Measurements from ENCODE around the gene MPDZ. TPM values are rescaled to one million over a fixed set of nuclear protein-coding genes. Genes with fewer than 3 reads are reported as not detected.

The MPDZ gene
- total RNA-seq, 1 donor from 2014 or later: 62.6 TPM

GRCh38 chr9:13210306-13210705, 69.2 kb downstream of the MPDZ start:
- intact Hi-C loops (cut with DNase I): loop anchor here (10.0 kb wide), 1 partner anchor 214 kb away; no protein-coding TSS in a partner anchor
- ATAC-seq (no peak), DNase-seq (ENCODE audit: missing footprints) (no peak)

- ATAC-seq (no peak), DNase-seq (ENCODE audit: missing footprints) (no peak)
- intact Hi-C loops (cut with DNase I): no loop called here
These were observed 70.0 kb downstream of the MPDZ start for GRCh38 chr9:13209498-13209897.

- DNase-seq (ENCODE audit: missing footprints): no peak
- intact Hi-C loops (cut with DNase I): no loop called here
- ATAC-seq: no peak
These were observed 73.7 kb downstream of the MPDZ start for GRCh38 chr9:13205824-13206223.

GRCh38 chr9:13190040-13190439, 89.5 kb downstream of the MPDZ start:
- ATAC-seq (no peak), DNase-seq (ENCODE audit: missing footprints) (no peak)
- intact Hi-C loops (cut with DNase I): no loop called here

- DNase-seq (ENCODE audit: missing footprints): no peak
- ATAC-seq: no peak
- intact Hi-C loops (cut with DNase I): no loop called here
These were observed 90.1 kb downstream of the MPDZ start for GRCh38 chr9:13189362-13189761.

GRCh38 chr9:13186774-13187173, 92.7 kb downstream of the MPDZ start:
- DNase-seq (ENCODE audit: missing footprints): no peak
- intact Hi-C loops (cut with DNase I): no loop called here

GRCh38 chr9:13186091-13186490, 93.4 kb downstream of the MPDZ start:
- intact Hi-C loops (cut with DNase I): no loop called here
- DNase-seq (ENCODE audit: missing footprints): no peak
- no peak for ATAC-seq

More at GRCh38 chr9:13186774-13187173, 92.7 kb downstream of the MPDZ start:
- no peak for ATAC-seq

- DNase-seq (ENCODE audit: missing footprints) (no peak), ATAC-seq (no peak)
- intact Hi-C loops (cut with DNase I): no loop called here
These were observed 97.8 kb downstream of the MPDZ start for GRCh38 chr9:13181652-13182051.

- no peak for ATAC-seq
- DNase-seq (ENCODE audit: missing footprints): no peak
- intact Hi-C loops (cut with DNase I): no loop called here
These were observed 100.2 kb downstream of the MPDZ start for GRCh38 chr9:13179257-13179656.

GRCh38 chr9:13175732-13176131, 103.8 kb downstream of the MPDZ start:
- intact Hi-C loops (cut with DNase I): no loop called here
- ATAC-seq (no peak), DNase-seq (ENCODE audit: missing footprints) (no peak)

- ATAC-seq (no peak), DNase-seq (ENCODE audit: missing footprints) (no peak)
- intact Hi-C loops (cut with DNase I): no loop called here
These were observed 104.4 kb downstream of the MPDZ start for GRCh38 chr9:13174906-13175639.

- no peak for ATAC-seq
- intact Hi-C loops (cut with DNase I): no loop called here
- no peak for DNase-seq (ENCODE audit: missing footprints)
These were observed 105.9 kb downstream of the MPDZ start for GRCh38 chr9:13173553-13173952.

- ATAC-seq: no peak
- intact Hi-C loops (cut with DNase I): no loop called here
- no peak for DNase-seq (ENCODE audit: missing footprints)
These were observed 108.2 kb downstream of the MPDZ start for GRCh38 chr9:13171261-13171660.

- intact Hi-C loops (cut with DNase I): no loop called here
- ATAC-seq (no peak), DNase-seq (ENCODE audit: missing footprints) (no peak)
These were observed 112.5 kb downstream of the MPDZ start for GRCh38 chr9:13166996-13167395.

- DNase-seq (ENCODE audit: missing footprints) (no peak), ATAC-seq (no peak)
- intact Hi-C loops (cut with DNase I): no loop called here
These were observed 113.5 kb downstream of the MPDZ start for GRCh38 chr9:13165956-13166355.

GRCh38 chr9:13165236-13165945, 114.1 kb downstream of the MPDZ start:
- no peak for DNase-seq (ENCODE audit: missing footprints)
- ATAC-seq: no peak
- intact Hi-C loops (cut with DNase I): no loop called here

- intact Hi-C loops (cut with DNase I): no loop called here
- DNase-seq (ENCODE audit: missing footprints): no peak
- no peak for ATAC-seq
These were observed 115.5 kb downstream of the MPDZ start for GRCh38 chr9:13163946-13164345.

GRCh38 chr9:13163287-13163686, 116.2 kb downstream of the MPDZ start:
- no peak for ATAC-seq
- intact Hi-C loops (cut with DNase I): no loop called here
- no peak for DNase-seq (ENCODE audit: missing footprints)

GRCh38 chr9:13160051-13160450, 119.4 kb downstream of the MPDZ start:
- no peak for ATAC-seq
- intact Hi-C loops (cut with DNase I): no loop called here
- no peak for DNase-seq (ENCODE audit: missing footprints)

- intact Hi-C loops (cut with DNase I): no loop called here
- no peak for ATAC-seq
- DNase-seq (ENCODE audit: missing footprints): no peak
These were observed 120.5 kb downstream of the MPDZ start for GRCh38 chr9:13158986-13159385.

All from Right ventricle myocardium inferior (tissue), 1 donor.